GM23338 (cell line): ENCODE measurements around the gene USP20. TPM values are rescaled to one million over a fixed set of nuclear protein-coding genes. Genes with fewer than 3 reads are reported as not detected.

Source experiments
- ATAC-seq: fragments of 200-7000 bp; cut with Tn5 transposase; 3 replicates; pipeline ENCODE4 v1.9.1; 2020
- DNase-seq: peaks from one replicate; pipeline ENCODE4 v3.0.0-alpha.2; 2015; ENCODE audit warnings: low spot score
- H2AFZ ChIP-seq: fragments of 200-600 bp; sonication (generic); 2 replicates; pipeline ENCODE4 v1.8.0; 2016; ENCODE audit warnings: antibody characterized with exemption, mild to moderate bottlenecking, moderate library complexity
- H3F3A ChIP-seq: fragments of 200-600 bp; sonication (generic); replicated peaks from 2 replicates; pipeline ENCODE4 v1.8.0; 2017; ENCODE audit warnings: antibody characterized with exemption, mixed run types, low read depth
- H3K27ac ChIP-seq: fragments of 200-600 bp; sonication (generic); 2 replicates; pipeline ENCODE4 v1.6.1; 2016; ENCODE audit warnings: low read depth
- H3K27me3 ChIP-seq: fragments of 200-600 bp; sonication (generic); 2 replicates; pipeline ENCODE4 v1.8.0; 2016; ENCODE audit warnings: mild to moderate bottlenecking, mixed run types, moderate library complexity; ENCODE audit not compliant: insufficient read depth
- H3K36me3 ChIP-seq: fragments of 200-600 bp; sonication (generic); 2 replicates; pipeline ENCODE4 v1.8.0; 2016; ENCODE audit warnings: mild to moderate bottlenecking; ENCODE audit not compliant: insufficient read depth
- H3K4me1 ChIP-seq: fragments of 200-600 bp; sonication (generic); 2 replicates; pipeline ENCODE4 v1.8.0; 2016; ENCODE audit warnings: mild to moderate bottlenecking, moderate library complexity; ENCODE audit not compliant: insufficient read depth
- H3K4me2 ChIP-seq: fragments of 200-600 bp; sonication (generic); 2 replicates; pipeline ENCODE4 v1.7.1; 2017; ENCODE audit warnings: mixed run types
- H3K4me3 ChIP-seq: fragments of 200-600 bp; sonication (generic); 2 replicates; pipeline ENCODE4 v1.6.1; 2016; ENCODE audit warnings: mixed run types
- H3K79me2 ChIP-seq: fragments of 200-600 bp; sonication (generic); replicated peaks from 2 replicates; pipeline ENCODE4 v1.8.0; 2017; ENCODE audit warnings: mild to moderate bottlenecking; ENCODE audit not compliant: insufficient read depth
- H3K9me2 ChIP-seq: fragments of 200-600 bp; sonication (generic); 2 replicates; pipeline ENCODE4 v1.8.0; 2017; ENCODE audit not compliant: insufficient read depth
- H4K20me1 ChIP-seq: fragments of 200-600 bp; sonication (generic); replicated peaks from 2 replicates; pipeline ENCODE4 v1.8.0; 2017; ENCODE audit warnings: mild to moderate bottlenecking; ENCODE audit not compliant: insufficient read depth
- H3K27ac Mint-ChIP-seq: 2 replicates; pipeline ENCODE4 v1.8.0; 2020; ENCODE audit warnings: inconsistent platforms, mild to moderate bottlenecking, moderate library complexity, mixed read lengths
- H3K27me3 Mint-ChIP-seq: 3 replicates; pipeline ENCODE4 v1.8.0; 2022; ENCODE audit warnings: low read depth, mild to moderate bottlenecking, moderate library complexity, mixed read lengths, inconsistent platforms; ENCODE audit not compliant: insufficient read depth, poor library complexity
- H3K36me3 Mint-ChIP-seq: 3 replicates; pipeline ENCODE4 v1.8.0; 2021; ENCODE audit warnings: low read depth, mild to moderate bottlenecking, inconsistent platforms, moderate library complexity, mixed read lengths
- H3K4me1 Mint-ChIP-seq: 3 replicates; pipeline ENCODE4 v1.8.0; 2020; ENCODE audit warnings: mild to moderate bottlenecking, inconsistent platforms, mixed read lengths
- H3K4me3 Mint-ChIP-seq: 3 replicates; pipeline ENCODE4 v1.8.0; 2021; ENCODE audit warnings: moderate library complexity, mild to moderate bottlenecking, inconsistent platforms, mixed read lengths
- H3K9me3 Mint-ChIP-seq: 3 replicates; pipeline ENCODE4 v1.8.0; 2020; ENCODE audit warnings: moderate library complexity, mild to moderate bottlenecking, inconsistent platforms, mixed read lengths
- CREB1 ChIP-seq: fragments of 250-450 bp; sonication (Bioruptor Pico); IDR thresholded peaks from 2 replicates; pipeline ENCODE4 v1.5.0; 2020; ENCODE audit warnings: low read depth, mild to moderate bottlenecking, moderate library complexity
- CTCF ChIP-seq, 2 experiments: fragments of 200-600 bp in 1 of 2; sonication (generic) in 1 of 2; conservative IDR thresholded peaks; 2 replicates each; pipeline versions ENCODE4 v1.5.1 to v1.6.1; 2016 to 2017; ENCODE audit warnings: antibody characterized with exemption in 2 of 2, low read depth in 2 of 2, mild to moderate bottlenecking in 2 of 2, moderate library complexity in 1 of 2
- ETS1 ChIP-seq: IDR thresholded peaks from 2 replicates; pipeline ENCODE4 v1.6.1; 2016; ENCODE audit warnings: antibody characterized with exemption
- EZH2 ChIP-seq: fragments of 200-600 bp; sonication (generic); IDR thresholded peaks from one replicate; pipeline ENCODE4 v1.8.0; 2017; ENCODE audit warnings: antibody characterized with exemption, mild to moderate bottlenecking, low read depth; ENCODE audit not compliant: unreplicated experiment
- EZH2phosphoT487 ChIP-seq: fragments of 200-600 bp; sonication (generic); IDR thresholded peaks from one replicate; pipeline ENCODE4 v1.8.1; 2018; ENCODE audit warnings: antibody characterized with exemption; ENCODE audit not compliant: unreplicated experiment
- JUNB ChIP-seq: IDR thresholded peaks from one replicate; pipeline ENCODE4 v1.6.1; 2016; ENCODE audit warnings: antibody characterized with exemption; ENCODE audit not compliant: unreplicated experiment
- REST ChIP-seq: IDR thresholded peaks from one replicate; pipeline ENCODE4 v1.6.1; 2018; ENCODE audit warnings: antibody characterized with exemption; ENCODE audit not compliant: unreplicated experiment
- STAT1 ChIP-seq: IDR thresholded peaks from one replicate; pipeline ENCODE4 v1.6.1; 2016; ENCODE audit warnings: antibody characterized with exemption; ENCODE audit not compliant: unreplicated experiment
- ZNF114 ChIP-seq: fragments of 250-450 bp; sonication (Bioruptor Pico); IDR thresholded peaks from 2 replicates; pipeline ENCODE4 v1.5.0; 2020; ENCODE audit warnings: mild to moderate bottlenecking, moderate library complexity
- ZNF331 ChIP-seq: fragments of 250-450 bp; sonication (Bioruptor Pico); IDR thresholded peaks from 2 replicates; pipeline ENCODE4 v1.5.0; 2020; ENCODE audit warnings: low read depth, mild to moderate bottlenecking, moderate library complexity
- ZNF462 ChIP-seq: fragments of 250-450 bp; sonication (Bioruptor Pico); IDR thresholded peaks from 2 replicates; pipeline ENCODE4 v1.5.0; 2020; ENCODE audit warnings: mild to moderate bottlenecking, moderate library complexity
- polyA plus RNA-seq: library from polyadenylated mRNA; unstranded; fragments of >200 nt; fragmentation: Nextera tagmentation; extraction: Ambion mirVana; gene quantifications from 2 replicates; pipeline ENCODE4 v1.2.1, GENCODE V29; 2016
- total RNA-seq: library from RNA; depleted of rRNA; stranded (reverse); fragments of >200 nt; shearing (Covaris generic); gene quantifications from 2 replicates; pipeline ENCODE4 v1.2.3, GENCODE V29; 2014

The USP20 gene
- total and polyA plus RNA-seq, 2 experiments from 2014 or later = 10.4 to 13.0 TPM

- TF ChIP-seq REST (no peak), ETS1 (no peak), CREB1 (no peak)
Measured at GRCh38 chr9:129904734-129905133, 69.5 kb downstream of the USP20 start (continued).

GRCh38 chr9:129906298-129906697 is 71.0 kb downstream of the USP20 start:
- no peak overlapping the region for H3K4me3 Mint-ChIP-seq
- Histone ChIP-seq H3K9me2 (no peaks in the 10 kb centered on the region), H3F3A (0 out of 2 replicates have a peak, but pooled peaks cover 3% of the 10 kb centered on the region), H3K4me2 (no peak overlapping the region), H3K4me3 (no peak overlapping the region), H3K27me3 (no peaks in the 10 kb centered on the region), H4K20me1 (no peaks in the 10 kb centered on the region), H3K4me1 (peaks cover 7% of the 10 kb centered on the region; the same call in 1 of the 2 replicates), H3K79me2 (no peaks in the 10 kb centered on the region), H2AFZ (no peak overlapping the region), H3K36me3 (peaks cover 8% of the 10 kb centered on the region; the same call in 1 of the 2 replicates), H3K27ac (no peak overlapping the region)
- ATAC-seq (no peak), DNase-seq (no peak)
- no peaks in the 10 kb centered on the region; the same call in 2 of the 3 replicates for H3K9me3 Mint-ChIP-seq
- H3K36me3 Mint-ChIP-seq = peaks cover 23% of the 10 kb centered on the region
- H3K27me3 Mint-ChIP-seq = peaks cover 6% of the 10 kb centered on the region
- no peak overlapping the region for H3K27ac Mint-ChIP-seq
- TF ChIP-seq ETS1 (no peak), CREB1 (no peak), ZNF331 (CRISPR knock-in tag) (no peak), EZH2phosphoT487 (no peak), ZNF462 (CRISPR knock-in tag) (no peak), CTCF (conservative IDR thresholded peaks at IDR 0.05; ENCODE audit: low read depth in 2 of 2) (no peak), EZH2 (no peak), STAT1 (no peak), JUNB (no peak), ZNF114 (CRISPR knock-in tag) (no peak)
- H3K4me1 Mint-ChIP-seq = peaks cover 16% of the 10 kb centered on the region
